Mucosa of stomach (tissue), 1 donor: ENCODE data around the gene SYNRG.
"Not testable (repeated sequence)": the region's sequence is repeated elsewhere in the genome, so short reads cannot be mapped to it uniquely, and the experiment has no call there.

Source experiments
- H3K27me3 ChIP-seq: one replicate; pipeline ENCODE4 v1.7.0; 2013; ENCODE audit warnings: mild to moderate bottlenecking, low read length; ENCODE audit not compliant: control insufficient read depth, insufficient read depth
- H3K36me3 ChIP-seq: one replicate; pipeline ENCODE4 v1.7.0; 2013; ENCODE audit warnings: low read length; ENCODE audit not compliant: control insufficient read depth, insufficient read depth
- H3K4me1 ChIP-seq: one replicate; pipeline ENCODE4 v1.7.0; 2013; ENCODE audit warnings: mild to moderate bottlenecking, low read length; ENCODE audit not compliant: control insufficient read depth, insufficient read depth
- H3K4me3 ChIP-seq: one replicate; pipeline ENCODE4 v1.7.0; 2013; ENCODE audit warnings: low read length
- H3K9ac ChIP-seq: one replicate; pipeline ENCODE4 v1.7.0; 2013; ENCODE audit warnings: mild to moderate bottlenecking, low read length, moderate library complexity
- H3K9me3 ChIP-seq: one replicate; pipeline ENCODE4 v1.7.0; 2013; ENCODE audit warnings: mild to moderate bottlenecking, low read length, moderate library complexity; ENCODE audit not compliant: control insufficient read depth
- donor health status: Pancreatic carcinoma.

Gene SYNRG

DNA sequence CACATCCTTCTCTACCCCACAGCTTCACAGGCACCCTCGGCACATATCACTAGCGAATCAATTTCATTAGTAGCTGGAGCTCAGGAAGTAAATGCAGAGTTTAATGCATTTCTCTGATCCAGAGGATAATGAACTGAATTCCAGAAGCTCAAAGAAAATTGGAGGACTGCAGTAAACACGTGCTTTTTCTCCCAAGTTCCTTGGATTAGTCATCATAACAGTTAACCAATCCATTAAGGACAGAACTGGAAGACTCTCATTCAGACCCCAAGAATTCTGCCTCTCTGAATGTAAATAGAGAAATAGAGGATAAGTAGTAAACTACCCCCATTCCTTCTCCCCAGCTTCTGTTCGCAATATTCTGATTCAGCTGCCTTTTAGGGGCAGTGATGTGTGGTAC, 78.8 kb downstream of the SYNRG start:
- peaks cover 4% of the 10 kb centered on the region for H3K36me3 ChIP-seq
- H3K4me3 ChIP-seq = no peak overlapping the region
- no peaks in the 10 kb centered on the region for H3K9me3 ChIP-seq
- no peak overlapping the region for H3K9ac ChIP-seq
- no peaks in the 10 kb centered on the region for H3K27me3 ChIP-seq
- no peaks in the 10 kb centered on the region for H3K4me1 ChIP-seq

DNA sequence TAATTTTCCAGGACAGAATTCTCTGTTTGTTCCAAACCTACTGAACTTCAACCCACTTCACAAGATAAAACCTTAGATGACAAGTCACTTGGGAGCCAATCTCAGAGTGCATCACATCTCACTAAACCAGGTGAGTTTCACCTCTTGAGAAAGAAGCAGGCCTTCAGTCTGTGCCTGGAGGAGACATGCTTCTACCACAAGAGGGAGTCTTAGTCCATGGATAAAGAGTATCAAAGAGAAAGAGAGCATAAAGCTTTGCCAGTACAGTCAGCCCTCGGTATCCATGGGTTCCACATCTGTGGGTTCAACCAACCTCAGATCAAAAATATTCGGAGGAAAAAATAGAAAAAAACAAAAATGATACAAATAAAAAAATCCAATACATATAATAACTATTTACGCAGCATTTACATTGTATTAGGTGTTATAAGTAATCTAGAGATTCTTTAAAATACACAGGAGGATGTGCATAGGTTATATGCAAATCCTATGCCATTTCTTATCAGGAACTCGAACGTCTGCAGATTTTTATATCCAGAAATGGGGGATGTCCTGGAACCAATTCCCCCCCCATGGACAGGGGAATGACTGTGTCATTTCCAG, 81.9 kb downstream of the SYNRG start:
- H3K27me3 ChIP-seq = no peaks in the 10 kb centered on the region
- no peak overlapping the region for H3K9ac ChIP-seq
- no peak overlapping the region for H3K4me3 ChIP-seq
- H3K36me3 ChIP-seq = peaks cover 4% of the 10 kb centered on the region
- no peaks in the 10 kb centered on the region for H3K4me1 ChIP-seq
- H3K9me3 ChIP-seq = no peaks in the 10 kb centered on the region

DNA sequence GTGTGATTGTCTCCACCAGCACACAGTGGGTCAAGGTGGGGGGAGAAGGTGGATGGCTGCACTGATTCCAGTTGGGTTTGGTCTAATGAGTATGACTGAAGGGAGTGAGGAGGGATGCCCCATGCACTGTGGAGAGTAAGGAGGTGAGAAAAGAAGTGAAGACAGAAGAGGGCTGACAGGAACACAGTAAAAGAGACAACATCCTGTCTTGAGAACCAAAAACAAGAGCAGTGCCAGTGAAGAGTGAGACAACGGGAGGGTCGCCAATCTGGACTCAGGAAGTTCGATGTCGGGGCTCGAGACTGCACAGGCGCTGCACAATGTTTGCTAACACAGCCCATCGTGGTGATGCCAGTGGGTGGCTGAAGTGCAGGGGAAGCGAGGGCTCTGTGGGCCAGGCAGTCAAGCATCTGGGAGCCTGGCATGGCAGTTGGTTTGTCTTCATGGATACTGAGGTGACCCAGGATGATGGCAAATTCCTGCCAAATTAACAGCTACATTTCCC, 85.5 kb downstream of the SYNRG start:
- Histone ChIP-seq H3K36me3 (no peaks in the 10 kb centered on the region), H3K9ac (no peak overlapping the region), H3K4me3 (no peak overlapping the region), H3K4me1 (no peaks in the 10 kb centered on the region), H3K9me3 (no peaks in the 10 kb centered on the region), H3K27me3 (no peaks in the 10 kb centered on the region)

DNA sequence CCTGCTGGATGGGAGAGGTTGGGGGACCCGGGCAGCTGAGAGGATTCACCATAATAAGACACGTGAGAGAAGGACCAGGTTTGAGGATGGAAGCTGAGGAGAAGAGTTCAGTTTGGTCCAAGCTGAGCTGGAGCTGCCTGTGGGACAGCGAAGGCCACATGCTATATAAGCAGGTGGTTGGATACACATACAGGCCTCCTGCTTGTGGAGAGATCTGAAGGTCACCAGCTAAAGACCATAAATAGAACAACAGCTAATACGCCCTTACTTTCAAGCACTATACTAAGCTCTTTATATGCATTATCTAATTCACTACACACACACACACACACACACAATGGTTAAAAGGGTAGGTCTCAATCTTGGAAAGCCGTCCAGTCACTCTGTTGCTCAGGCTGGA, 87.4 kb downstream of the SYNRG start:
- no peak overlapping the region for H3K4me3 ChIP-seq
- no peaks in the 10 kb centered on the region for H3K4me1 ChIP-seq
- H3K9me3 ChIP-seq = no peaks in the 10 kb centered on the region
- no peak overlapping the region for H3K9ac ChIP-seq
- H3K27me3 ChIP-seq = no peaks in the 10 kb centered on the region
- peaks cover 4% of the 10 kb centered on the region for H3K36me3 ChIP-seq

DNA sequence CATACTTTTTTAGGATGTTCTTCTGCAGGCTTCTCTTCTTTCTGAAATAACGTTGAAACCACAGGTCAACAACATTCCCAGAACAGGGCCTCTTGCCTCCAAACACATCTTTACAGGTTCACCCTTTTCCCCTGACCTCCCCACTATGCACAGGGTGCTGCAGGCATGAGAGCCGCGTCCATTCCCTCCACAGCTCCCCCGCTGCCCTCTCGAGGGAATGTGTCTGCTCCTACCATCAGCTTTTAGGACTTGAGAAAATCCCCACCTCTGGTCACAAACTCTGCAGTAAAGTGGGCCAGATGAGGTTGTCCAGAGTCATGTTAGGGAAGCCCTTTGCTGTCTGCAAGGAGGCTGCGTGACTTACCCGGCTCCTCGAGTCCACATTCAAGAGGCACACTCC, 89.0 kb downstream of the SYNRG start:
- Histone ChIP-seq H3K27me3 (no peaks in the 10 kb centered on the region), H3K9ac (no peak overlapping the region), H3K9me3 (no peaks in the 10 kb centered on the region), H3K4me1 (no peaks in the 10 kb centered on the region), H3K4me3 (no peak overlapping the region), H3K36me3 (peaks cover 4% of the 10 kb centered on the region)

DNA sequence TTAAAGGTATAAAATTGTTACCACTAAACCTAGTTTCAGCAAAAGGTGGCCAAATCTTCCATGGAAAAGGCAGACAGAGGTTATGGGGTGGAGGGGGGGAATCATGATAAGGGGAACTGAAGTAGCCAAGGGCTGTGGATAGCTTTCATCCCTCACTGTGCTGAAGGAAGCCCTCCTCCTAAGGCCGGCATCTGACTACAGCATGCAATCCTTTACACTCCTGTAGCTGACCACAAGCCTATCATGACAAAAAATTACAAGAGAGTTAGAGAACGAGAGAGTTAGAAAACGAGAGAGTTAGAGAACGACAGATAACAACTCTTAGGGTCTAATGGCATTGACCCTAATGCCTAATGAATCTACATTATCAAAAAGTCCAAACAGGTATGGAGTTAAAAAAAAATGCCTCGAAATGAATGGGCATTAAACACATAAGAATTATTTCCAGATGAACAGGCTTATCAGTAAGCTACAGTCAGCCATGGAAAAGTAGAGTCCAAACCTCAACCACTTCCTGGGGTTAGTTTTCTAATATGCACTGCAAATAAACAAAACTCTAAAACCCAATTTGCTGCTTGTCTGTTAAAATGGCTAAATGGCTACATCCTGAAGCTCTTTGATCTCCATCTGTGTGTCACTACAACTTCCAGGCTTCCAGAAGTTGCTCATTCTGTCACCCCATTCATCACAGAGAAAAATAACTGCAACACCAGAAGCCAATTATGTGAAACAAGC, 89.8 kb downstream of the SYNRG start:
- Histone ChIP-seq H3K27me3 (no peaks in the 10 kb centered on the region), H3K36me3 (peaks cover 4% of the 10 kb centered on the region), H3K4me3 (no peak overlapping the region), H3K9me3 (no peaks in the 10 kb centered on the region), H3K9ac (no peak overlapping the region), H3K4me1 (no peaks in the 10 kb centered on the region)

DNA sequence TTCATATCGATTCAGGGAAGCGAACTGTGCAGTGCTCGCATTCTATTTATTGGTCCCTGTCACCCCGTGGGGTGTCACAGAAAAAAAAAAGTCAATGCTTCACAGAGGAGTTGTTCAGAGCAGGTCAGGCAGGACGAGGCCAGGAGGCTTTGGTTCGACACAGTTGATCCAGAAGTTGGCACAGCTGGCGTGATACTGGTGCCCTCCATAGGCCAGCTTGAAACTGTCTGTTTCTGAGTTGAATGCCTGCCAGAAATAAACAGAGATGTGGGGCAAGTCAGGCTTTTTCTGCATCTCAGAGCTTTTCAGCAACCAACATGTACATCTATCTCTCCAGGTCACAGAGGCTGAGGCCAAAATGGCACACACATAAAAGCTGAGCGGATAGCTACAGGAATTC, 90.4 kb downstream of the SYNRG start:
- Histone ChIP-seq H3K36me3 (peaks cover 4% of the 10 kb centered on the region), H3K9me3 (no peaks in the 10 kb centered on the region), H3K4me1 (no peaks in the 10 kb centered on the region), H3K4me3 (no peak overlapping the region), H3K9ac (no peak overlapping the region), H3K27me3 (no peaks in the 10 kb centered on the region)

DNA sequence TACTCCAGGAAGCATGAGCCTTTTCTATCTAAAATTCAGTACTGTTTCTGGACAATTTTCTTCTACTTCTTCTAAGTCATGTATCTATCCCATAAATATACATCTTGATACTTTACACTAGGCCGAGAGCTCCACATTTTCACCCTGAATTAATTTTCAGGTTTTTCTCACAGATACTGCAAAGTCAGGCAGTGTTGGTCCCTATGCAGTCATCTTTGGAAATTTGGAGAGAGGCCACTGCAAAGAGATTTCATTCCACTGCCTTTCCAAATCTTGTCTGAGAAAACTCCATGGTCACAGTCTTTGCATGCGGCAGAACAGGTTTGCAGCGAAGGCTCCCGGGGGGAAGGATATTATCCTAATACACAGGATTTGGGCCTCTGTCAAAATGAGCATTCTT, 91.3 kb downstream of the SYNRG start:
- peaks cover 4% of the 10 kb centered on the region for H3K36me3 ChIP-seq
- H3K9me3 ChIP-seq = no peaks in the 10 kb centered on the region
- no peaks in the 10 kb centered on the region for H3K4me1 ChIP-seq
- H3K27me3 ChIP-seq = no peaks in the 10 kb centered on the region
- no peak overlapping the region for H3K4me3 ChIP-seq
- no peak overlapping the region for H3K9ac ChIP-seq

DNA sequence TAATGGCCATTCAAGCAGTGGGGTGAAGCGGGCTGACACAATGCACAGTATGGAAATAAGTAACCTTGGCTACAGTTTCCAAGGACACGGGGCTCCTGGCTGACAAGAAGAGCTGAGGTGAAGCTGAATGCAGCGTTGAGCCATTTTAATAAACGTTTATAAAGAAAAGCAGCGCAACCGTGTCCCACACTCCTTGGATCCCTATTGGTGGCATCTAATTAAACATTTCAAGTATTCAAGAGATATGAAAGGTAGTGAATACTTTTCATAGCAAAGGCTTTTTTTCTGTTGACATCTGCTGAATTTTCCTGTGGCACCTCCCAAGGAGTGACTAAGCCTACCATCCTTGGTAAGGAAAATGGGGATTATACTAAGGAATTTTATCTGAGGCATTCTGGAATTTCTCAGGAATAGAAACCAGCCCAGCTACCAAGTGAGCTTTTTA, 93.1 kb downstream of the SYNRG start:
- H3K9me3 ChIP-seq = no peaks in the 10 kb centered on the region
- no peak overlapping the region for H3K4me3 ChIP-seq
- peaks cover 4% of the 10 kb centered on the region for H3K36me3 ChIP-seq
- H3K9ac ChIP-seq = no peak overlapping the region
- H3K27me3 ChIP-seq = no peaks in the 10 kb centered on the region
- no peaks in the 10 kb centered on the region for H3K4me1 ChIP-seq

DNA sequence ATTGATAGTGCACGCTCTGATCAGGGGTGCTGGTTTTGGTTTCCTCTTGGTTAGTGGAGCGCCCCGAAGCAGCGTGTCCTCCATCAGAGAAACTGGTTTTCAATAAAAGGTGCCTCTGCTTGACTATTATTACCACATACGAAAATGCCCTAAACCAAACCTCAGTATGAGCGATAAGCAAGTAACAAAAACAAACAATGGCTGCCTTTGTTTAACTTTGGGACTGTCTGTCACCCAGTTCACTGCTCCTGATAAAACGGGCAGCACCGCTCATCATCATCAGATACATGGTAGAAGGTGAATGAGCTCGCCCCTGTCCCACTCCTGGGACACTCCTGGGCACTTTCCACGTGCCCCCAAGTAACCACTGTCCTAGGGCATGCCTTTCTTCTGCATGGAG, 95.5 kb downstream of the SYNRG start:
- H3K4me1 ChIP-seq = no peaks in the 10 kb centered on the region
- H3K36me3 ChIP-seq = peaks cover 4% of the 10 kb centered on the region
- no peak overlapping the region for H3K4me3 ChIP-seq
- H3K9ac ChIP-seq = no peak overlapping the region
- H3K27me3 ChIP-seq = no peaks in the 10 kb centered on the region
- H3K9me3 ChIP-seq = no peaks in the 10 kb centered on the region

DNA sequence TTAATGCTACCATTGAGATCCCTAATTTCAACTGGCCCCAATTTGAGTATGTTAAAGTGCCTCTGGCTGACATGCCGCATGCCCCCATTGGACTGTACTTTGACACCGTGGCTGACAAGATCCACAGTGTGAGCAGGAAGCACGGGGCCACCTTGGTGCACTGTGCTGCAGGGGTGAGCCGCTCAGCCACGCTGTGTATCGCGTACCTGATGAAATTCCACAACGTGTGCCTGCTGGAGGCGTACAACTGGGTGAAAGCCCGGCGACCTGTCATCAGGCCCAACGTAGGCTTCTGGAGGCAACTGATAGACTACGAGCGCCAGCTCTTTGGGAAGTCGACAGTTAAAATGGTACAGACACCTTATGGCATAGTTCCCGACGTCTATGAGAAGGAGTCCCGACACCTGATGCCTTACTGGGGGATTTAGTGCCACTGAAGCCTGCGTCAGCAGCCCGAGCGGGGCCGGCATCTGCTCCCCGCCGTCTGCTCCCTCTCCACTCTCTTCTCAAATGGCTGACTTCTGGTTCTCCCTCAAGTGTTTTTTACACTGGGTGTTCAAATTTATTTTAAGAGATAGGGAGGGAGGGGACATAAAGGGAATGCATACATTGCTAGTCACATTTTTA, 96.7 kb downstream of the SYNRG start:
- no peaks in the 10 kb centered on the region for H3K36me3 ChIP-seq
- no peaks in the 10 kb centered on the region for H3K27me3 ChIP-seq
- H3K4me3 ChIP-seq = no peak overlapping the region
- H3K9me3 ChIP-seq = no peaks in the 10 kb centered on the region
- no peak overlapping the region for H3K9ac ChIP-seq
- no peaks in the 10 kb centered on the region for H3K4me1 ChIP-seq

DNA sequence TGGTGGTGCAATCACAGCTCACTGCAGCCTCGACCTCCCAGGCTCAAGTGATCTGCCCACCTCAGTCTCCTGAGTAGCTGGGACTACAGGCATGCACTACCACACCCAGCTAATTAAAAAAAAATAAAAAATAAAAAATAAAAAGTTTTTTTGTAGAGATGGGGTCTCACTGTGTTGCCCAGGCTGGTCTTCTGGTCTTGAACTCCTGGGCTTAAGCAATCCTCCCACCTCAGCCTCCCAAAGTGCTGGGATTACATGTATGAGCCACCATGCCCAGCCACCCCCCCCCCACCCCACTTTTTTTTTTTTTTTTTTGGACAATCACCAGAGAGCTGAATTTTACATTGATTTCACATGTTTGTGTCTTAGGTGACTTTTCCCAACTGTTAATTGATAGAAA, 97.6 kb downstream of the SYNRG start:
- H3K4me3 ChIP-seq, H3K9me3 ChIP-seq, H3K9ac ChIP-seq, H3K4me1 ChIP-seq, H3K36me3 ChIP-seq, H3K27me3 ChIP-seq: not testable (repeated sequence)
